GM12891 (cell line): ENCODE results near the gene CLNK.

Experiments used
- POLR2A ChIP-seq: IDR thresholded peaks from 2 replicates; pipeline ENCODE4 v1.6.1; 2011; ENCODE audit warnings: low read depth, low read length, control low read depth
- POLR2AphosphoS5 ChIP-seq: IDR thresholded peaks from 2 replicates; pipeline ENCODE4 v1.6.1; 2011; ENCODE audit warnings: low read depth, low read length, control low read depth
- SPI1 ChIP-seq: IDR thresholded peaks from 2 replicates; pipeline ENCODE4 v1.6.1; 2011; ENCODE audit warnings: low read depth, low read length, control low read depth
- TAF1 ChIP-seq: IDR thresholded peaks from 2 replicates; pipeline ENCODE4 v1.6.1; 2011; ENCODE audit warnings: low read depth, low read length, control low read depth

DNA sequence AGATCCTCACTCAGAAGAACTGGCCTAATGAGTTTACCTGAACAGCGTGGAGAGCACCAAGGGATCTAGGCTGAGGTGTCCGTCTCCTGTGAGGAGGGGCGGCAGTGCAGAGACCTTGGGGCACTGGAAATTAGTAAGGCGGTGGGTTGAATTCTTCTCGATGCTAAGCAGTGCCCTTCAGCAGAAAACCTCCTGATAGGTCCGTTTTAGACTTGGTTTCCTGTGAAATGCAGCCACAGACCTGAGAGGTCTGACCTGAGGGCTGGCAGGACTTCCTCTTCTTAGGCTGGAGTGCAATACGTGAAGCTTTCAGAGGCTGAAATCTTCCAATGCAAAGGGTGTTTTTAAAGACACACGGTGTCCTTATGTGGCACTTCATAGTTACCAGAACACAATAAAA, at the start of gene CLNK:
- peak; percentile 68; the same call in 1 of the 2 replicates for TF ChIP-seq POLR2AphosphoS5
- peak; percentile 48 for TF ChIP-seq TAF1
- peak; percentile 96 for TF ChIP-seq SPI1
- TF ChIP-seq POLR2A = peak; percentile 58
